Measurements from ENCODE around the gene GBF1.

DNA sequence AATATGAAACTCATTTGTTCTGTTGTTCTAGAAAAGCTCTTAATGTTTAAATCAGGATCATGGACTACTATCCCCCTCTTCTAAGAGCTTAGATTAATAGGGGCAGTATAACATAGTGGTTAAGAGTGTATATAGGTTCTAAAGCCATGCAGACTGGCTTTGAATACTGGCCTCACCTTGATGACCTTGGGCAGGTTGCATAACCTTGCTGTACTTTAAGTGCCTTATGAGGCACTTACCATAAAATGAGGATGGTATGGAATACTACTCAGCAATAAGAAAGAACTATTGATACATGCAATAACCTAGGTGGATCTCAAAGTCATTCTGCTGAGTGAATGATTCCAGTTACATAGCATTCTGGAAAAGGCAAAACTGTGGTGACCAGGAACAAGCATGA is 53.6 kb downstream of the GBF1 start:
- TF ChIP-seq, protein P1, sequence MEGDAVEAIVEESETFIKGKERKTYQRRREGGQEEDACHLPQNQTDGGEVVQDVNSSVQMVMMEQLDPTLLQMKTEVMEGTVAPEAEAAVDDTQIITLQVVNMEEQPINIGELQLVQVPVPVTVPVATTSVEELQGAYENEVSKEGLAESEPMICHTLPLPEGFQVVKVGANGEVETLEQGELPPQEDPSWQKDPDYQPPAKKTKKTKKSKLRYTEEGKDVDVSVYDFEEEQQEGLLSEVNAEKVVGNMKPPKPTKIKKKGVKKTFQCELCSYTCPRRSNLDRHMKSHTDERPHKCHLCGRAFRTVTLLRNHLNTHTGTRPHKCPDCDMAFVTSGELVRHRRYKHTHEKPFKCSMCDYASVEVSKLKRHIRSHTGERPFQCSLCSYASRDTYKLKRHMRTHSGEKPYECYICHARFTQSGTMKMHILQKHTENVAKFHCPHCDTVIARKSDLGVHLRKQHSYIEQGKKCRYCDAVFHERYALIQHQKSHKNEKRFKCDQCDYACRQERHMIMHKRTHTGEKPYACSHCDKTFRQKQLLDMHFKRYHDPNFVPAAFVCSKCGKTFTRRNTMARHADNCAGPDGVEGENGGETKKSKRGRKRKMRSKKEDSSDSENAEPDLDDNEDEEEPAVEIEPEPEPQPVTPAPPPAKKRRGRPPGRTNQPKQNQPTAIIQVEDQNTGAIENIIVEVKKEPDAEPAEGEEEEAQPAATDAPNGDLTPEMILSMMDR (IDR thresholded peaks at IDR 0.05): no peak
- TF ChIP-seq POLR2A (IDR thresholded peaks at IDR 0.05): no peak

All from thyroid gland (tissue), 4 donors.